ENCODE results near the gene KRTAP5-1.
"Not testable (repeated sequence)": the region's sequence is repeated elsewhere in the genome, so short reads cannot be mapped to it uniquely, and the experiment has no call there.

The KRTAP5-1 gene

DNA sequence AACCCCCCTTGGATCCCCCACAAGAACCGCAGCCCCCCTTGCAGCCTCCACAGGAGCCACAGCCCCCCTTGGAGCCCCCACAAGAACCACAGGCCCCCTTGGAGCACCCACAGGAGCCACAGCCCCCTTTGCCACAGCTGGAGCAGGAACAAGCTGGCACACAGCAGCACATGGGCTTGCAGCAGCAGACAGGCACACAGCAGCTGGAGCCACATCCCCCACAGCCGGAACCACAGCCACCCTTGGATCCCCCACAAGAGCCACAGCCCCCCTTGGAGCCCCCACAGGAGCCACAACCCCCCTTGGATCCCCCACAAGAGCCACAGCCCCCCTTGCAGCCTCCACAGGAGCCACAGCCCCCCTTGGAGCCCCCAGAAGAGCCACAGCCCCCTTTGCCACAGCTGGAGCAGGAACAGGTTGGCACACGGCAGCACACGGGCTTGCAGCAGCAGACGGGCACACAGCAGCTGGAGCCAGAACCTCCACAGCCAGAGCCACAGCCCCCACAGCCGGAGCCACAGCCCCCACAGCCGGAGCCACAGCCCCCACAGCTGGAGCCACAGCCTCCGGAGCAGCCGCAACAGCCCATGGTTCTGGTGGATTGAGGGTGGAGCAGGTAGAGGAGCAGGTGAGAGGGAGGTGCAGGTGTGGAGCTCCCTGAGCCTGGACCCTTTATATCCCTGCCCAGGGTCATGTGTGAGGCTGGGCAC is at the start of gene KRTAP5-1:
TSS of gene KRTAP5-1 (minus strand) at position 623 of the 710 bp plus-strand sequence. CDS start at position 589, 34 bp downstream.
- in situ Hi-C loops (cut with HindIII; ENCODE audit: low sequenced_read_pairs): not testable (repeated sequence)

DNA sequence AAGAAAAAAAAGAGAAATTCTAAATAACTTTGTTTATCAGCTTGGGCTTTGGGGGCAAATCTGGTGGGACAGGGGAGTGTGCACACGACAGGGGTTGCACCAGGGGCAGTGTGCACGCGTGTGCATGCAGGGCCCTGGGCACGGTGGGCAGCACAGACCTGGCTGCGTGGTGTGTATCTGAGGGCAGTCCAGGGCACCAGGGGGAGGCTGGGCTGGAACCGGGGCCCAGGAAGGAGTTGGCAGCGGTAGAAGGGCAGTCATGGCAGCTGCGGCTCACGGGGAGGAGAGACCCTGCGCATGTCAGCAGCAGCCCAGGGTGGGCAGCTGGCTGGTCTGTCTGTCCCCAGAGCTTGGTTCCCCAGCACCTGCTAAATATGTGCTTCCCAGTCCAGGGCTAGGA is 48.8 kb upstream of the KRTAP5-1 start:
- in situ Hi-C loops (cut with HindIII; ENCODE audit: low sequenced_read_pairs): no loop called here

GRCh38 chr11:1632053-1632714 is 47.1 kb upstream of the KRTAP5-1 start:
- in situ Hi-C loops (cut with HindIII; ENCODE audit: low sequenced_read_pairs): no loop called here

DNA sequence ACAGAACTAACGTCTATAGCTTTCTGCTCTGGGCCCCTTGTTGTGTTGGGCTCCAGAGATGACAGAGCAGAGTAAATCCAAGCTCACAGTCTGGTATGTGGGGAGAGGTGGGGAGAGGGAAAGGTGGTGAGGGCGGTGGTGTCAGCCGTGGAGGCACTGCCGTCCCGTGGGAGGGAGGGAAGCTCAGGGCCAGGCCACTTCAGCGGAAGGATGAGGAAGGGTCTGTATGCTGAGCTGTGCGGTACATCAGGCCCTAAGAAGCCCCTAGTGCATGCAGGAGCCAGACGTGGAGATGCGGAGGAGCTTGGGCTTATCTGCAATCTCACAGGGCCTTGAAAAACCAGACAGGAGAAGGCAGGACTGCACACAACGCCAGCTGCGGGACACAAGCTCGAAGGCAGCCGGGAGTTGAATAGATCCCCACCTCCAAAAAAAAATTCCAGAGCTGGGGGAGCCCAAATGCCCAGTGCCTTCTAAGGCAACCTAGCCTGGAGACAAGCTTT is 46.0 kb upstream of the KRTAP5-1 start:
- in situ Hi-C loops (cut with HindIII; ENCODE audit: low sequenced_read_pairs): no loop called here

DNA sequence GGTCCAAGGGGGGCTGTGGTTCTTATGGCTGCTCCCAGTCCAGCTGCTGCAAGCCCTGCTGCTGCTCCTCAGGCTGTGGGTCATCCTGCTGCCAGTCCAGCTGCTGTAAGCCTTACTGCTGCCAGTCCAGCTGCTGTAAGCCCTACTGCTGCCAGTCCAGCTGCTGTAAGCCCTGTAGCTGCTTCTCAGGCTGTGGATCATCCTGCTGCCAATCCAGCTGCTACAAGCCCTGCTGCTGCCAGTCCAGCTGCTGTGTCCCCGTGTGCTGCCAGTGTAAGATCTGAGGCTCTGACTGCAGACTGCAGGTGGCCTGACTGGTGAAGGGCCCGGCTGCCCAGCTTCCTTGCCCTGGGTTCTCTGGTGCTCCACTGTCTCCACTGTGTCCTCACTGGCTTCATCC is 45.2 kb upstream of the KRTAP5-1 start:
- in situ Hi-C loops (cut with HindIII; ENCODE audit: low sequenced_read_pairs): no loop called here

DNA sequence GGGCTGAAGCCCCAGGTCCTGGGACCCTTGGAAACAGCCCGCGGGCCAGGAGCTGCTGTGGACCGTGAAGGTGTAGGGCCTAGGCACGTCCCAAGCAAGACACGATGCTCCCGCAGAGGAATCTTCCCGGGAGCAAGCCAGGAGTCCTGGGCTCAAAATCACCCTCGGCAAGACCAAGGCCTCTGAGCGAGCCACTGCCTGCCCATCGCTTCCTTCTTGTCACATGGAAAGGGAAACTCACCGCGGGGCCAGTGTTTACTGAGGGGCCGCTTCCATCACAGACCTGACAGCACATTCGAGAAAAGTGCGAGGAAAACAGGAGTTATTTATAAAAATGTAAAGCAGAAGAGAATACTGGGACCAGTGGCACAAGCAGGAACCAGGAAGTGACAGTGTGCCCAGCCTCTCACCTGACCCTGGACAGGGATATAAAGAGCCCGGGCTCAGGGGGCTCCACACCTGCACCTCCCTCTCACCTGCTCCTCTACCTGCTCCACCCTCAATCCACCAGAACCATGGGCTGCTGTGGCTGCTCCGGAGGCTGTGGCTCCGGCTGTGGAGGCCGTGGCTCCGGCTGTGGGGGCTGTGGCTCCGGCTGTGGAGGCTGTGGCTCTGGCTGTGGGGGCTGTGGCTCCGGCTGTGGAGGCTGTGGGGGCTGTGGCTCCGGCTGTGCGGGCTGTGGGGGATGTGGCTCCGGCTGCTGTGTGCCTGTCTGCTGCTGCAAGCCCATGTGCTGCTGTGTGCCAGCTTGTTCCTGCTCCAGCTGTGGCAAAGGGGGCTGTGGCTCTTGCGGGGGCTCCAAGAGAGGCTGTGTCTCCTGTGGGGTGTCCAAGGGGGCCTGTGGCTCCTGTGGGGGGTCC is 44.5 kb upstream of the KRTAP5-1 start, which contains the start of gene KRTAP5-5:
TSS of gene KRTAP5-5 (plus strand) at position 450 of the 860 bp plus-strand sequence. CDS start at position 516, 66 bp downstream.
- in situ Hi-C loops (cut with HindIII; ENCODE audit: low sequenced_read_pairs): no loop called here

DNA sequence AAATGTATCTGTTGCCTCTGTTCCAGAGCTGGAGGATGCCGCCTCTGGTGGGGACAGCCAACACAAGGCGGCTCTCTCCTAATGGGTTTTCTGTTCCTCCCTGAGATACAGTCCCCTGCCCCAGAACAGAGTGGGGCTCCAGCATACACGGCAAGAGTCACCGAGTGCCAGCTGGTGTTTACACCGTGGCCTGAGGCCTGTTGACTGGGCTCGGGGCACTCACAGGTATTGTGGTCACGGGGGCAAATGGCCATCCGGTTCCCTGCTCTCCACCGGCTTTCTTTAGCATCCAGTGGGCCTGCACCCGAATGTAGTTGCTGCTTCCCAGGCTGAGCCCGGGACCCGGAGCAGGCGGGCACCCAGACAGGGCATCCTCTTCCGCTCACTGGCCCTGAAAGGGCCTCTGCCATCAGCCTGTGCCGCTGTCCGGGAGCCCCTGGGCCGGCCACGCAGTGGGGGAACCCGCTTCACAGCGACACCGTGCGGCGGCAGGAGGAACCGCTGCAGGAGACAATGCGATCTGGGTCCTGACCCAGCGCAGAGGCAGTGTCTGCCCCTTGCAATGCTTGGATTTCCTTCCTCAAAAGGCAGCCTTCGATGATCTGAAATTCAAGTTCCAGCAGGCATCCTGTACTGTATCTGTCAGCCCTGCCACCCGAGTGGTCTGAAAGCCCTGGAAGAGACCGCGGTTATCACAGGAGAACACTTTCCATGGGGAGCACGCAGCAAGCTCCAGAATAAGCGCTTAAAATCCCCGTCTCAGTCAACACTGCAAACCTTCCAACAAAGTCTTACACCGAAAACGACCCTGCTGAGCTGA is 43.6 kb upstream of the KRTAP5-1 start:
- in situ Hi-C loops (cut with HindIII; ENCODE audit: low sequenced_read_pairs): no loop called here

DNA sequence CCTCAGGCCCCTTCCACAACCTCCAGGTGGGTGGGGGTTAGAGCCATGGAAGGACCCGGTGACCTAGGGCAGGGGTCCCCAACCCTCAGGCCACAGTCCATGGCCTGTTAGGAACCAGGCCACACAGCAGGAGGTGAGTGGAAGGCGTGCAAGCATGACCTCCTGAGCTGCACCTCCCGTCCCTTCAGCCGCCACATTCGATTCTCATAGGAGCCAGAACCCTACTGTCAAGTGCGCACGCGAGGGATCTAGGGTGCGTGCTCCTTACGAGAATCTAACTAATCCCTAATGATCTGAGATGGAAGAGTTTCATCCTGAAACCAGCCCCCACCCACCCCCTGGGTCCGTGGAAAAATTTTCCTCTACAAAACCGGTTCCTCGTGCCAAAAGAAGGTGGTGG is 40.5 kb upstream of the KRTAP5-1 start:
- in situ Hi-C loops (cut with HindIII; ENCODE audit: low sequenced_read_pairs): no loop called here

DNA sequence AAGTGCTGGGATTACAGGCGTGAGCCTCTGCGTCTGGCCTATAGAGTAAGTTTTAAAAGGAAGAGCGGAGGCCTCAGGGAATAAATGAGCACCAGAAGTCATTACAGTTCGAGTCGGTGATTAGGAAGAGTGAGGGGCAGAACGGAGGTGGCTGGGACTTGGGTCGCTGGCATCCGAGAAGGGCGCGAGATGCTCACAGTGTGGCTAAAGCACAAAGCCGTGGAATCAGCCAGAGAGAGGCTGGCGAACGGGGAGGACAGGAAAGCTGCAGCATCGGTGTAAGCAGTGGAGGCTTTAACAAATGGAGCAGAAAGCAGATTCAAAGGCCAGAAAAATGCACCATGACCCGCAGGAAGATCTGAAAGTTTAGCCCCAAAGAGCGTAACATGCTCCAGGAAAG is 39.5 kb upstream of the KRTAP5-1 start:
- in situ Hi-C loops (cut with HindIII; ENCODE audit: low sequenced_read_pairs): no loop called here

DNA sequence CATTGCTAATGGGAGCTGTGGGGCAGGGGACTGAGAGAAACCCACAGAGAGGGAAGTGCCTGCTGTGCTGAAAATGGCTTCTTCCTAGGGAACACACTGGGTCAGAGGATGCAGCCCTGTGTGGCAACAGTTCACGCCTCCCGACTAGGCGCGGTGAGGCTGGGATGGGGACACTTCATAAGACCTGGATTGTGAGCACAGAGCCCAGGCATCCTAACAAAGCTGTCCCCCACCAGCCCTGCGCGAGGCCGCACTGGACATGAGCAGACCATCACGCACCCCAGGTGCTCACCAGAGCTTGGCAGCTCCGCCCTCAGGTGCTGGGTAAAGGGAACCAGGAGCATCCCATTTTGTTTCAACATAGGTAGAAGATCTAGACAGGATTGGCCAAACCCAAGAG is 38.6 kb upstream of the KRTAP5-1 start:
- in situ Hi-C loops (cut with HindIII; ENCODE audit: low sequenced_read_pairs): no loop called here

- in situ Hi-C loops (cut with HindIII; ENCODE audit: low sequenced_read_pairs): no loop called here
Observed at GRCh38 chr11:1622086-1622485, 37.0 kb upstream of the KRTAP5-1 start, which contains the start of gene KRTAP5-4. KRTAP5-4 (minus strand) TSS chr11:1622138; CDS start chr11:1622093, 45 bp downstream.

- in situ Hi-C loops (cut with HindIII; ENCODE audit: low sequenced_read_pairs): no loop called here
Observed at GRCh38 chr11:1619449-1619848, 34.4 kb upstream of the KRTAP5-1 start.

- in situ Hi-C loops (cut with HindIII; ENCODE audit: low sequenced_read_pairs): no loop called here
Observed at GRCh38 chr11:1618231-1618630, 33.1 kb upstream of the KRTAP5-1 start.

DNA sequence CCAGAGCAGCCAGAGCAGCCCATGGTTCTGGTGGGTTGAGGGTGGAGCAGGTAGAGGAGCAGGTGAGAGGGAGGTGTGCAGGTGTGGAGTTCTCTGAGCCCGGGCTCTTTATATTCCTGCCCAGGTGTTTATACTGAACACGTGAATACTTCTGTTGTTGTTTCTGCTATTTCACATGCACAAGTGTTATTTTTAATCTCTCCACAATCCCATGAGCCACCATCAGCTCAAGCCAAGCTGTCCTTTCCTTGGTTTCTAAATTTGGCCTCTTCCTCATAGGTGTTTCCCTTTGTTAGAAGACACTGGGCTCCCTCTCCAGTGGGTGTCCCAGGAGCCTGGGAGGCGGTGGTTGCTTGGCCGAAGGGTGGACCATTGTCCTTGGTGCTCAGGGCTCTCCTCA is 23.3 kb upstream of the KRTAP5-1 start, which contains the start of gene KRTAP5-3:
TSS of gene KRTAP5-3 (minus strand) at position 101 of the 400 bp plus-strand sequence. CDS start at position 23, 78 bp downstream.
- in situ Hi-C loops (cut with HindIII; ENCODE audit: low sequenced_read_pairs): no loop called here

DNA sequence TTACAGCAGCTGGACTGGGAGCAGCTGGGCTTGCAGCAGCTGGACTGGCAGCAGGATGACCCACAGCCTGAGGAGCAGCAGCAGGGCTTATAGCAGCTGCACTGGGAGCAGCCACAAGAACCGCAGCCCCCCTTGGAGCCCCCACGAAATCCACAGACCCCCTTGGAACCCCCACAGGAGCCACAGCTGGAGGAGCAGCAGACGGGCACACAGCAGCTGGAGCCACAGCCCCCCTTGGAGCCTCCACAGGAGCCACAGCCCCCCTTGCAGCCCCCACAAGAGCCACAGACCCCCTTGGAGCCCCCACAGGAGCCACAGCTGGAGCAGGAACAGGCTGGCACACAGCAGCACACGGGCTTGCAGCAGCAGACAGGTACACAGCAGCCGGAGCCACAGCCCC is 22.8 kb upstream of the KRTAP5-1 start:
- in situ Hi-C loops (cut with HindIII; ENCODE audit: low sequenced_read_pairs): not testable (repeated sequence)

DNA sequence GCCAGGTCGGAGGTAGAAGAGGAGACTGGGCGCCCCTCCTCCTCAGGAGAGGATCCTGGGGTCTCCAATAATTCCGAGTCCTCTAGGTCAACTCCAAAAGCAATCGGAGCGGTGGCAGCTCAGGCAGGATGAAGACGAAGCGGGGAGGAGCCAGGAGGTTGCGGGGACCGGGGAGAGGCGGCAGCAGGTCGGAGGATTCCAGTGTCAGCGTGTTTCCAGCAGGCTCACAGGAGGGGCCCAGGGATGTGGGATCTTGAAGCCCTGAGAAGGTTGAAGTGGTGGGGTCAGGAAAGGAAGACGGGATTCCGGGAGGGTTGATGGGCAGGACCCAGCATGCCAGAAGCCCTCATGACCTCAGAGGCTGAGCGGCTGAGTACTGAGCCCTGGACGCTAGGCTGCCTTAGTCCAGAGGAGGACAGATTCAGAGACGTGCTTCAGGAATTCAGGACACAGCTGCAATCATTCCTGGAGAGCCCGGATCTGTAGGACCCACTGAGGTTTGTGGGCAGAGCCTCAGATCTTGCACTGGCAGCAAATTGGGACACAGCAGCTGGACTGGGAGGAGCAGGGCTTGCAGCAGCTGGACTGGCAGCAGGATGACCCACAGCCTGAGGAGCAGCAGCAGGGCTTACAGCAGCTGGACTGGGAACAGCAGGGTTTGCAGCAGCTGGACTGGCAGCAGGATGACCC is 22.2 kb upstream of the KRTAP5-1 start:
- in situ Hi-C loops (cut with HindIII; ENCODE audit: low sequenced_read_pairs): not testable (repeated sequence)

GRCh38 chr11:1605923-1606322 is 20.8 kb upstream of the KRTAP5-1 start:
- in situ Hi-C loops (cut with HindIII; ENCODE audit: low sequenced_read_pairs): not testable (repeated sequence)

DNA sequence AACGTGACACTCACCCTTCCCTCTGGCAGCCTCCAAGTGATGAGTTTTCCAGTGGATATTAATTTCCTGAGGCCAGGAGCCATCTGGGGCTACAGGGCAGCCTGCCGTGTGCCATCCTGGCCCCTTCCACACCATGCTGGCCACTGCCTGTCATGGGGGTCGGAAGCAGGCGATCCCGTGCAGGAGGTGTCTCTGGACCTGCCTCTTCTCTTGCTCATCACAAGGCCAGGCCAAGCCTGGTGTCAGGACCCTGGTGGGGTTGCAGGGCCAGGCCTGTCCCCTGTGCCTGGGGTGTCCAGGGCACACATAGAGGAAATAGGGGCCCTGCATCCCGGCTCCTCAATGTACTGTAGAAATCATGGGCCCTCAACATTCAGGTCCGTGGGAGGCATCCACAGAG is 19.6 kb upstream of the KRTAP5-1 start:
- in situ Hi-C loops (cut with HindIII; ENCODE audit: low sequenced_read_pairs): no loop called here

GRCh38 chr11:1604181-1604580 is 19.1 kb upstream of the KRTAP5-1 start:
- in situ Hi-C loops (cut with HindIII; ENCODE audit: low sequenced_read_pairs): no loop called here

- in situ Hi-C loops (cut with HindIII; ENCODE audit: low sequenced_read_pairs): no loop called here
Observed at GRCh38 chr11:1603629-1604028, 18.5 kb upstream of the KRTAP5-1 start.
